UCSD-AML1 (cell line): ENCODE results near the gene FLACC1.
"Not testable (repeated sequence)": the region's sequence is repeated elsewhere in the genome, so short reads cannot be mapped to it uniquely, and the experiment has no call there.

Source experiments
- DNase-seq: peaks from one replicate; lab custom pipeline; 2025; ENCODE audit not compliant: unreplicated experiment; lab: John Stamatoyannopoulos, UW

FLACC1 gene, protein sequence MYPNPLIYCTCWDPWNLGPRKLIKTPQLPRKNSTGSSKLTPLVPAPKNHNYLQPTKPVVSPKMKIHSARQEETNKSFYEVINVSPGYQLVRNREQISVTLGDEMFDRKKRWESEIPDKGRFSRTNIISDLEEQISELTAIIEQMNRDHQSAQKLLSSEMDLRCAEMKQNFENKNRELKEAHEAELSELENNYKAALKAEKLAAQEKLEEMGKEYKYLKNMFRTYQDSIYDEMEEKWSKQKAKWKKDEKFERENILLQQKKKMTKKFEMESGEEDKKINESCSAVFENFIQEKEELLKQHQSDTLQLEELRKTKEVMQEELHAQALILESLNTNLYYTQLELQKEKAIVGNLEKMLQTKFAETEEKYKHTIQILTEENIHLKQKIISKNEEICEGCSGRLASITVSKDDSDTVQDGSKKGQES

DNA sequence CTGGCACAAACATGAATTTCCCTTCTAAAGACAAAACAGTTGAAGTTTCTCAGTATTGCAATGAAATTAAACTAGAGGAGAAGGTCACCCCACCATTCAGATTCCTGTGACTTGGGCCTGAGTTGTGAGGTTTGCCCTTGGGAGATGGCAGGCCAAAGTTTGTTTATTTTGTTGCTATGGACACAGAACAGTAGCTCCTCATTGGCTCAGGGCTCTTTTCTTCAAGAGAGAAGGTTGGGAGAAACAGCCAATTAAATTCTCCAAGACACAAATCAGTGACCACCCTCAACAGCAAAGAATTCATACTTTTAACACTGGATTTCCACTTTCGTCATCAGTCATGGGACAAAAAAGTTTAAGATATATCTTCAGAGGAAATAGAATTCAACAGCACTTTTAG lies at the start of gene FLACC1:
Gene FLACC1, minus strand, starts transcription at position 125 of the 400 bp plus-strand sequence. CDS start 5,941 bp downstream, outside the sequence.
- DNase-seq = no peak

DNA sequence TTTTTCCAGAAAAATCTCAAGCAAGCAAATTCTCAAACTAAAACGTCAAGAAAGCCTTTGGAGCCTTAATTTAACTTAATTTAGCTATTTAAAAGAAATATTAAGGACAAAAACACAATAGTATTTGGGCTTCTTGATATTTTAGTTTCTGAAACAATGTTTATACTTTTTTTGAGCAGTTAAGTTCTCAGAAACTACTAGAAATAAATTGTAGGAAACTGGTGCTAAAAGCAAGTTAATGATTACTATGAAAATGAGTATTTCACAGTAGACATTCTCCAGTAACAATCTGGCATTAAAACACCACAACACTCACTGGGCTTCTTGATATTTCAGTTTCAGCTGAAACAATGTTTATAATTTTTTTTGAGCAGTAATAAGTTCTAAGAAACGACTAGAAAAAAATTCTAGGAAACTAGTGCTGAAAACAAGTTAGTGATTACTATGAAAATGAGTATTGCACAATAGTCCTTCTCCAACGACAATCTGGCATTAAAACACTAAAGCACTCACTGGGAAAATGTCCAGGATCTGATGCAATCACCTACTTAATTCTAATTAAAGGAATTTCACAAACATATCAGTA lies 49.0 kb upstream of the FLACC1 start:
- DNase-seq = no peak

DNA sequence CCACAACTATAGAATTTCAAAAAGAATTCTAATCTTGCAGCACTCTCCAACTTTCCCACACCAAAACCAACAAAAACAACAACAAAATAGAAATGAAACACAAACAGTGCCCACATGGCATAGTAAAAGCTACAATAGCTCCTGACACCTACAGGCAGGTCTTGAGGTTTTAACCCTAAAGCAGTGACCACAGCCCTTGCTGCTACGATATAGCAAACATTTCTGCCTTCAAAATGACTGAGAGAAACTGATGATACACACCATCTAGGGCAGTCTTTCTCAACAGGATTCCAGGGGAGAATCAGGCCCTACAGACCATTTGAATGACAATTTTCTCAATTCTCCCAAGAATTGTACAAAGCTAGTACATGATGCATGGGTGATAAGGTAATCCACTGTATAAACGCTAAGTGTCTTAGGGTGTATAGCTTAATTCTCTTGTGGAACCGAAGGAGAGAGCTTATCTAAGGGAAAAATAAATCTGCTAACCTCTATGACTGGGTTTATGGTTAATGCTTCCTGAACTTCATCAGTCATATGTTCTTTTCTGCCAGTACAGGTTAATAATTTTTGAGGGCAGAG lies 47.6 kb upstream of the FLACC1 start:
- no peak for DNase-seq

DNA sequence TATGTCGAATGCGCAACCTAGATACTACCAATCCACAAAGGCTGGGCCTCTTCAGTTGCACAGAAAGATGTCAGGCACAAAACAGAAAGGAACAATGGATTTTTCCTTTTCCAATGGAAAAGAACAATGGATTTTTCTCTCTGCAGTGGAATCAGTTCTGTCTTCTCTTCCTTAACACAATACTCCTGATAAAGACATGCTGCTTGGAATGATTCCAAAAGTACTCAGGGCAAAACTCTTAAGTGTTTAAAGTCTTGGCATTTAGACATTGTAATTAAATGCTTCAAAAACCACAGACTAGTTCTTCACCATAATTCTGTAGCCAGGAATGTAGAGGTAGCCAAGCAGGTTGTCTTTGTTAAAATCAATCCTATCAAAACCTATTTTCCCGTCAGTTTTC lies 46.7 kb upstream of the FLACC1 start:
- DNase-seq = no peak

DNA sequence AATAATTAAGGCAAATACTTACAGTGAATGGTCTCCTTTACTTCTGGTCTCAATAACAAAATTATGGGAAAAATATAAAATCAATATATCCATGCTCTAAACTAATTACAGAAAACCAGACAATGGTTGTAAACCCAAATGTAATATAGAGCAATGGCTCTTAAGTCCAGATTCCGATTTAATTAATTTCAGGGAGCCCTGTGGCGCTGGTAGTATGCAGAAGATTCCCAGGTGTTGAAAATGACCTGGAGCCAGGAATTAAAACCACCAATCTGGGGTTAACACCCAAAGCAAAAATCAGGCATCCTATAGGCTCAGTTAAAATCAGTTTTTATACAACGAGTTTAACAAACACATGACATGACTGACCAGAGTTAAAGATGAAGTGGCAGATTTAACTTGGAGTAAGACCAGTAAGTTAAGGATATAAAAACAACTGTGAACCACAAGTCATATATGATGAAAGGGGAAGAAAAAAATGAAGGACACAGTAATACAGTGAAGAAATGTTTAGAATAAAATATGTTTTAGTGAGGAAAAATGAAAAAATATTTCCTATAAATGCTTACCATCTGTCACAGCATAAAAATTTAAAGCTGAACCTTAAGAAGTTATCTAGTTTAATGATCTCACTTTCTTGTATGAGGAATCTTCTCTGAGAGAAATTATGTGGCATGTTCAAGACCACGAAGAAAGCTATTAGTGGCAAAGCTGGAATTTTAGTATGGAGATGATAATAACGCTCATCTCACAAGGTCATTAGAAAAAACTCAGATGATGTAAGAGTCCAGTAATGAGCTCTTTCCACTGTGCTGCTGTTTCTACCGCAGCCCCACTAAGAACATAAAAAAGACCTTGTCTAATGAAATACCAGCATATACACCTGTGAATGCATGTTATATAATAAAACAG lies 45.8 kb upstream of the FLACC1 start:
- no peak for DNase-seq

DNA sequence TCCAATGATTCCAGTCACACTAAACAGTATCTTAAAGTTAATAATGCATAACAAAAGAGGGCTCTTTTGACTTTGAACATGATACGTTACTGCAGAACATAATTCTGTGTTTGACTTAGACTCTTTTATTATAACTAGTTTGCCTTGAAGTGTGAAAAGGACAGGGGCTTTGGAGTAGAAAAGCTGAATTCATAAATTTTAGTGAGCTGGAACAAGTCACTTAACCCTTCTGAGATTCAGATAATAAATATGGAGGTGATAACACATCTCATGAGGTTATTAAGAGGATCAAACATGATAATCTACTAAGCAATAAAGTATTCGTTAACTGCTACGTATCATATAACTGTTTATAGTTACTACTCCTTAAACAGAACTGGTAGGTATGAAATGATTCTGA lies 44.7 kb upstream of the FLACC1 start:
- no peak for DNase-seq

DNA sequence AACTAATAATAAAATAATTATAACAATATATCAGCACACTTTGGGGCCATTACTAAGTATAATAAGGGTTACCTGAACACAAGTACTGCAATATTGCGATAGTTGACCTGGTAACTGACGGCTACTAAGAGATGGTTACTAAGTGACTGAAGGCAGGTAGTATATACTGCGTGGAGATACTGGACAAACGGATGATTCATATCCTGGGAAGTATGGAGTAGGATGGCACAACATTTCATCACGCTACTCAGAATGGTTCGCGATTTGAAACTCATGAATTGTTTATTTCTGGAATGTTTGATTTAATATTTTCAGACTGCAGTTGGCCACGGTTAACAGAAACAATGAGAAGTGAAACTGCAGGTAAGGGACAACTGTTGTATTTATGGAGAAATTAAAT lies 39.5 kb upstream of the FLACC1 start:
- no peak for DNase-seq

DNA sequence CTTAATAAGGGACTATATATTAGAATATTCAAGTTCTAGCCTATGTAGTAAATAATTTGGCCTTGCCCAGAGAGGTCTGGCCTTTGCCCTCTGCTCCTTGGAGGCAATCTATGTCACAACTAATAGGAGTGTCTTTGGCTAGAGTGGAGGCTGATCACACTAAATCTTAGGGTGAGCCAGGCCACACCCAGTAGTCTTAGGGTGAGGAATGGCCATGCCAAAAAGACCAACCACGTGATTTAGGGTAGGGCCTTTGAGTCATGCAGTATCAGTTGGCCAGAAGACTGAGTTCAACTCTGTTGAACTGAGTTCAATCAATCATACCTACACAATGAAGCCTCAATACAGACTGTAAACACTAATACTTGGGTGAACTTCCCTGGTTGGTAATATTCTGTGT lies 26.0 kb upstream of the FLACC1 start:
- DNase-seq = no peak

DNA sequence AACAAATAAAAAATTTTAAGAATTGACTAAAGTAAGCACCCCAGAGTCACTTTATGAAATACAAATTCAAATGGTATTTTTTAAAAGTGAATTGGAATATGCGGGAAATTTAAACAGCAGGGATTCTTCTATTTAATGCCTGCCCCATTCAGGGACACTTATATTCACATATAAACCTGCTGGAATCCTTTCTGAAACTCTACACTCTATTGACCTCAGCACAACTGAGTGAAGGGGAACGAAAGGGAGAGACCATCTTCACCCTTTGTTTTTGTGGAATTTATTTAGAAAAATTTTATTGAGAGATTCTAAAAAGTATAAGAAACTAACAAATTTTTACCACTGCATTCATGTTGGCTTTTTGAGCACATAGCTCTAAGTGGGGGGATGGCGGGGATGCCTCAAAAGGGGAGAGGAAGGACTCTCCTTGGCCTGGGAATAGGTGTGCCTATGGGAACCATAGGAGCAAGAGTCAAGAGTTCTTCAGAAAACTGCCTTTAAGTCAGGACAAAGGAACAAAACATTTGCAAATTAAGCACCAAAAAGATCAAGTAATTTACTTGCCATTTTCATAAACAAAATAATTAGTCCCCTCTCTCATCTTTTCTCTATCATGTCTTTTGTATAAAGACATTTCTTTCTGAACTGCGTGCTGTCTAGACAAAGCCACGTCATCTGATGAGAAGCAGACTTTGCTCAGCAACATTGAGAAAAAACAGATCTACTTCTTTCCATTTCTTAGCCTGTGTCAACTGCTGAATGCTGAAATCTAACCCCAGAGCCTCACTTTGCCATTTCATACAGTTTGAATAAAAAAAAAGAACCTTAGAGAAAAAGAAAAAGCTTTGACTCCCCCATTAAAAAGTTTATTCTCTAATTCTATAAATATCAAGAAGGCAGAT lies 21.6 kb upstream of the FLACC1 start:
- DNase-seq = no peak

DNA sequence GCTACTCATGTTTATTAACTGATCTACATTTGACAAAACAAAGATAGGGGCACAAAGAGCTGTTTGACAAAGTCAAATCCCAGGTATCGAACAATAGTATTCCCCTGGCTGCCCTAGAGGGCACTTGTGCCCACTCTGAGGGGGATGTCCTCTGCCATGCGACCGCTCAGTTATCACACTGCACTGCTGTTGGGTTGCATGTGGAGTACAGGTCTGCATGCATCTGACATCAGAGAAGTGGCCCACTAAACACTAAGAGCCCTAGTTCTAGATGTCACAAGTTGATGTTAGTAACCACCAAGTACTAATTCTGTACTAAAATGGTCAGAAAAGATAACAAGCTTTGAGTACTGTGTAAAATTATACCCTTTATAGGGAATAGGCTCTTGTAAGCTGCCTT lies 20.1 kb upstream of the FLACC1 start:
- DNase-seq = no peak

DNA sequence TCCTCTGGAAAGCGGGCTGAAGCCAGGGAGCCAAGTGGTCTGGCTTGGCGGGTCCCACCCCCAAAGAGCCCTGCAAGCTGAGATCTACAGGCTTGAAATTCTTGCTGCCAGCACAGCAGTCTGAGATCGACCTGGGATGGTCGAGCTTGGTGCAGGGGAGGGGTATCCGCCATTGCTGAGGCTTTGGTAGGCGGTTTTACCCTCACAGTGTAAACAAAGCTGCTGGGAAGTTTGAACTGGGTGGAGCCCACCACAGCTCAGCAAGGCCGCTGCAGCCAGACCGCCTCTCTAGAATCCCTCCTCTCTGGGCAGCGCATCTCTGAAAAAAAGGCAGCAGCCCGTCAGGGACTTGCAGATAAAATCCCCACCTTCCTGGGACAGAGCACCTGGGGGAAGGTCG lies 12.6 kb upstream of the FLACC1 start:
- DNase-seq = no peak

DNA sequence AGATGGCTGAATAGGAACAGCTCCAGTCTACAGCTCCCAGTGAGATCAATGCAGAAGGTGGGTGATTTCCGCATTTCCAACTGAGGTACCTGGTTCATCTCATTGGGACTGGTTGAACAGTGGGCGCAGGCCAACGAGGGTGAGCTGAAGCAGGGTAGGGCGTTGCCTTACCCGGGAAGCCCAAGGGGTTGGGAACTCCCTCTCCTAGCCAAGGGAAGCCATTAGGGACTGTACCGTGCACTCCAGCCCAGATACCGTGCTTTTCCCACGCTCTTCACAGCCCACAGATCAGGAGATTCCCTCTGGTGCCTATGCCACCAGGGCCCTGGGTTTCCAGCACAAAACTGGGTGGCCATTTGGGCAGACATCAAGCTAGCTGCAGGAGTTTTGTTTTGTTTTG lies 12.2 kb upstream of the FLACC1 start:
- DNase-seq = not testable (repeated sequence)

DNA sequence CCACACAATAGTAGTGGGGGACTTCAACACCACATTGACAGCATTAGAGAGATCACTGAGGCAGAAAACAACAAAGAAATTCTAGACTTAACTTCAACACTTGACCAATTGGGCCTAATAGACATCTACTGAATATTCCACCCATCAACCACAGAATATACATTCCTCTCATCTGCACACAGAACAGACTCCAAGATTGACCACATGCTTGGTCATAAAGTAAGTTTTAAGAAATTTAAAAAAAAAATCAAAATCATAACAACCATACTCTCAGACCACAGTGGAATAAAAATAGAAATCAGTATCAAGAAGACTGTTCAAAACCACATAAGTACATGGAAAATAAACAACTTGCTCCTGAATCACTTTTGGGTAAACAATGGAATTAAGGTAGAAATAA lies 9.0 kb upstream of the FLACC1 start:
- no peak for DNase-seq

DNA sequence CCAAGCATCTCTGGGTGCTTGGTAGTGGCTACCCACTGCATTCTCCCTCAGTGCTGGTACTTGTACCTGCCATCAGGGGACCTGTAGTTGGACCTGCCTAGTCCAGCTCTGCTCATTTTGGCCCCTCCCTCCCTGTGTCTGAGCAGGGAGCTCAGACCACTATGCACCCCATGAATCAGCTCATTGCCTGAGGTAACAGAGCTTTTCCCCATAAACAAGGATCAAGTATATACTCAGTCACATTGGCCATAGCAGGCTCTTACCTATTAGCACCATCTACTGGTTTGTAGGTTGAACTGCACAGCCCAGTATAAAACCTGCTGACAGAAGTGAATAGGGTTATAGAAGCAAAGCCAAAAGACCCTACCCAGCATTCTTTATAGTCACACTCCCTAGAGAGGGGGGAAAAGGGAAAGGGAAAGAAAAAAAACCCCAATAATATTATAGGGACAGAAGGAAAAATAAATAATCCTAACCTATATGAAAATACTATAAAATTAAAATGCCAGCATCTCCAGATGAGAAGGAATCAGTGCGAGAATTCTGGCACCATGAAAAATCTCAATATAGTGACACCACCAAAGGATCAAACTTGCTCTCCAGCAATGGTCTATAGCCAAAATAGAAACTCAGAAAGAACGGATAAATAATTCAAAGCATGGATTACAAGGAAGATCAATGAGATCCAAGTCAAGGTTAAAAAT lies 6.9 kb upstream of the FLACC1 start:
- DNase-seq = no peak

DNA sequence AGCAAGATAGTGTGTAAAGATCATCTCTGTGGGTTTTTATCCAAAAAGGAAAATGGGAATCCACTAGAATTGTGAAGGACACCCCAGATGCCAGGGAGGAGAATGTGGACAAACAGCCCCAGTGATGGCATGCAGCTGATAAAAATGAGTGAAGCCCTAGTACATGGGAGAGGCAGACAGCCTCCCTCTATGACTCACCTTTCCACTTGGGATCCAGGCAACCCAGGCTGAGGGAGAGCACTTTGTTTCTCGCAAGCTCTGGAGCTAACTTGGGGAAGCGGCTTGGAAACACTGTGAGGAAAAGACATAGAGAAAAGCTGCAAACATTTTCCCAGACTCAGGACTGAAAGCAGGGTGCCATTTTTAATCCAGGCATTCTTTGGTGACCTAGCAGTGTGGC lies 5.3 kb upstream of the FLACC1 start:
- DNase-seq = no peak

DNA sequence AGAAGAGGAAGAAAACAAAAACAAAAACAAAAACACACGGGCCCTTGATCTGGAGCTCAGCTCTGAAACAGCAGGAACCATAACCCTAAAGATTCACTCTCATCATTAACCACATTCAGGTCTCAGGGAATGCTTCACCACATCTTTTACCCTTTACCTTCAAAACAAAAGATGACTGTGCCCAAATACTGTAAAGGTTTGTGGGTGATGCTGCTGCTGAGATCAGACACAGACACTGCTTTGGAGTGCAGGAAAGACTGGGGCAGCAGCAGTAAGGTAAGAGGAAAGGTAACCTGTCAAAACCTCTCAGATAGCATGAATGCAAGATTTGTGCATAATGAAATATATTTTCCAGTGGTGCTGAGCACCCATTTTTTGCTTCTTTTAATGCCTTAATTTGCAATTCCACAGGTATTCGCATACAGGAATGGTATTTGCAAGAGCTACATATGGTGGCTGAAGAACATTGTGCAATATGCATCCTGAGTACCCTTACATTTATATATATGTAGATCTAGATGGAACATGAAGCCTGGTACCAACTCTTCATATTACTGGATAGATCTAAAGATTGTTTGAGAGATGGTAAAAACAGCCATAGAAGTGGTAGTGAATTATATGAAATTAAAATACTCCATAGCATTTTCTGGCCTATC lies 4.1 kb upstream of the FLACC1 start:
- no peak for DNase-seq

DNA sequence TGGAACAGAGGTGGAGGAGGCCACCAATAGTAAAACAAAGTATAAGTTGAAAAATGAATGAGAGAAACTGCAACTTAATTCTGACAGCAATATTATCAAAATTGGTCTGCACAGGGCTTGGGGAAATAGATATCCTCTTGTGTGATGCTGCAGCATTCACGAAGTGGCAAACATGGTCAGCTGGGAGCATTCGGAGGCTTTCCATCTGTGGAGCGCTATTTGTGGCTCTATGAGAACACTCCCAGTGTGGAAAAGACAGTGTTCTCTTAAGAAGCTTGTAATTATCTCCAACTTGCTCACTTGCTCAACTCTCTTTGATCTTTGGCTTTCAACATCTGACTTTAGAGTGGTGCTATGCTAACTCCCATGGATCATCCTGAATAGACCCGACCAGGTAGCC lies 3.1 kb upstream of the FLACC1 start:
- no peak for DNase-seq

DNA sequence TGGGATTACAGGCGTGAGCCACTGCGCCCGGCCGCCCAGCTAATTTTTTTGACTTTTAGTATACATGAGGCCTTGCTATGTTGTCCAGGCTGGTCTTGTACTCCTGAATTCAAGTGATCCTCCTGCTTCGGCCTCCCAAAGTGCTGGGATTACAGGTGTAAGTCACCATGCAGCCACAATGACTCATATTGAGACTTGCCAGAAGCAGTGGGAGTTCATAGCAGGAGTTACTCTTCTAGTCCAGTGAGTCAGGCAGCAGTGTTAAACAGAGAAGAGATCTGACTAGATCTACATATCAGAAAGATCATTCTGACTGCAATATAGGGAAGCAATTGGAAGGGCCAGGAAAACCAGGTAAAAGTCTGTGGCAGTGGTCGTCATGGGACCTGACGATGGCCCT lies 1.5 kb upstream of the FLACC1 start:
- no peak for DNase-seq

DNA sequence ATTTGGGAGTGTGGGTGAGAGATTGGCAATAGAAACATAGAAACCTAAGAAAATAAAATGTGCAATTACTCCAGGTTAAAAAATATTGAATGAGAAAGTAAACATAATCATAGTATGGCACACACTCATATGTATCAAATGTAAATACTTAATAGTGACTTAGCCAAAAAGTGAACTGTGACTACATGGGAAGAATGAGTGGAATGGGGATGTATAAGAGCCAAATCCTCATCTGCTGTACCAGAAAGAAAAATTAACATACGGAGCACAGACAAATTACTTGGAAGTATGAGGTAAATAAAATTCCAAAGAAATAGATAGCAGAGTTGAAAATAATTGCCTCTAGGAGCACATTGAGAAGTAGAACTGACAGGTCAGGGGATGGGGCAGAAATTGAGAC lies 4.0 kb downstream of the FLACC1 start:
- DNase-seq = no peak
